SU-DHL-6 (cell line): ENCODE results near the gene CASP1.

Source experiments
- H2AFZ ChIP-seq: fragments of 200-600 bp; sonication (generic); 2 replicates; pipeline ENCODE4 v1.6.1; 2014; ENCODE audit warnings: low read depth, mild to moderate bottlenecking, moderate library complexity, mixed read lengths, antibody characterized with exemption, low read length; ENCODE audit not compliant: severe bottlenecking
- H3F3A ChIP-seq: fragments of 200-600 bp; shearing (Covaris generic); 2 replicates; pipeline ENCODE4 v1.6.0; 2016; ENCODE audit warnings: antibody characterized with exemption, mild to moderate bottlenecking; ENCODE audit not compliant: insufficient read depth
- H3K27ac ChIP-seq: fragments of 200-600 bp; sonication (generic); 2 replicates; pipeline ENCODE4 v1.5.1; 2016; ENCODE audit warnings: low read depth, mild to moderate bottlenecking, low read length, moderate library complexity, mixed read lengths
- H3K27me3 ChIP-seq: fragments of 200-600 bp; sonication (generic), shearing (Covaris generic); 2 replicates; pipeline ENCODE4 v1.6.0; 2014; ENCODE audit warnings: mild to moderate bottlenecking, low read length
- H3K36me3 ChIP-seq: fragments of 200-600 bp; sonication (generic); 2 replicates; pipeline ENCODE4 v1.6.1; 2014; ENCODE audit warnings: mild to moderate bottlenecking, low read length, mixed read lengths
- H3K4me2 ChIP-seq: fragments of 300-600, 200-600 bp; shearing (Covaris generic), sonication (generic); 2 replicates; pipeline ENCODE4 v1.6.0; 2014; ENCODE audit warnings: low read length, low read depth, mild to moderate bottlenecking; ENCODE audit not compliant: poor library complexity, severe bottlenecking
- H3K4me3 ChIP-seq: fragments of 200-600 bp; sonication (generic); 2 replicates; pipeline ENCODE4 v1.5.1; 2014; ENCODE audit warnings: antibody characterized with exemption, low read length, mild to moderate bottlenecking, mixed read lengths; ENCODE audit not compliant: insufficient read depth, poor library complexity, severe bottlenecking
- H3K79me2 ChIP-seq: fragments of 200-600 bp; sonication (generic); 2 replicates; pipeline ENCODE4 v1.6.1; 2014; ENCODE audit warnings: mild to moderate bottlenecking, low read length, moderate library complexity; ENCODE audit not compliant: insufficient read depth
- H3K9ac ChIP-seq: fragments of 200-600 bp; sonication (generic); 2 replicates; pipeline ENCODE4 v1.7.0; 2014; ENCODE audit warnings: mild to moderate bottlenecking, low read length
- H3K9me2 ChIP-seq: fragments of 200-600 bp; sonication (generic); replicated peaks from 2 replicates; pipeline ENCODE4 v1.6.1; 2014; ENCODE audit warnings: low read length; ENCODE audit not compliant: insufficient read depth
- H3K9me3 ChIP-seq: fragments of 200-600 bp; sonication (generic); 2 replicates; pipeline ENCODE4 v1.6.1; 2014; ENCODE audit warnings: low read length, mixed read lengths; ENCODE audit not compliant: insufficient read depth
- H4K20me1 ChIP-seq: fragments of 200-600 bp; sonication (generic); 2 replicates; pipeline ENCODE4 v1.6.1; 2014; ENCODE audit warnings: low read depth, mild to moderate bottlenecking, antibody characterized with exemption, low read length, moderate library complexity, mixed read lengths
- EZH2phosphoT487 ChIP-seq: fragments of 200-600 bp; sonication (generic), shearing (Covaris generic); conservative IDR thresholded peaks from 2 replicates; pipeline ENCODE4 v1.6.1; 2018; ENCODE audit warnings: mild to moderate bottlenecking, antibody characterized with exemption, low read length, moderate library complexity, mixed read lengths
- TF ChIP-seq, protein P1 (sequence below): fragments of 200-600 bp; sonication (generic); IDR thresholded peaks from one replicate; pipeline ENCODE4 v1.5.1; 2017; ENCODE audit warnings: antibody characterized with exemption, mild to moderate bottlenecking, low read length, moderate library complexity; ENCODE audit not compliant: insufficient read depth, poor library complexity, severe bottlenecking

The CASP1 gene

DNA sequence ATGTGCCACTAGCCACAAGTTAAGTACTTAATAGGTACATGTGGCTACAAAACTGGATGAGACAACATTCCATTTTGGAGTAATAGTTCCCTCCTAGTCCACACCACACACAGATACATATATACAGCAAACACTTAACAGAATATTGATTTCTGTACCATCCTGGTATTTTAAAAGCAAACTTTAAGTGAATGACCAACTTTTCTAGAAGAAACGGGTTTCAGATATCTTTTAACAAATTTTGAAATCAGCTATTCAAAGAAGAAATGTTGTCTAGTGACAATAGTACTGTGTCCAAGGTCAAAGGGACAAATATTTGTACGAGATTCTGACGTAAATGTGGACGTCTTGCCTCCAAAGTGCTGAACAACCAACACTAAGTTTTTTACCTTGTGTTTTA is 22.5 kb upstream of the CASP1 start:
- Histone ChIP-seq H3K79me2 (no peaks in the 10 kb centered on the region), H3K9ac (no peak overlapping the region), H3F3A (no peaks in the 10 kb centered on the region), H3K4me2 (no peak overlapping the region), H3K27me3 (no peaks in the 10 kb centered on the region), H3K9me3 (no peaks in the 10 kb centered on the region), H3K9me2 (no peaks in the 10 kb centered on the region), H2AFZ (no peak overlapping the region), H3K36me3 (no peaks in the 10 kb centered on the region), H3K27ac (no peak overlapping the region), H3K4me3 (no peak overlapping the region), H4K20me1 (no peaks in the 10 kb centered on the region)
- TF ChIP-seq, protein P1, sequence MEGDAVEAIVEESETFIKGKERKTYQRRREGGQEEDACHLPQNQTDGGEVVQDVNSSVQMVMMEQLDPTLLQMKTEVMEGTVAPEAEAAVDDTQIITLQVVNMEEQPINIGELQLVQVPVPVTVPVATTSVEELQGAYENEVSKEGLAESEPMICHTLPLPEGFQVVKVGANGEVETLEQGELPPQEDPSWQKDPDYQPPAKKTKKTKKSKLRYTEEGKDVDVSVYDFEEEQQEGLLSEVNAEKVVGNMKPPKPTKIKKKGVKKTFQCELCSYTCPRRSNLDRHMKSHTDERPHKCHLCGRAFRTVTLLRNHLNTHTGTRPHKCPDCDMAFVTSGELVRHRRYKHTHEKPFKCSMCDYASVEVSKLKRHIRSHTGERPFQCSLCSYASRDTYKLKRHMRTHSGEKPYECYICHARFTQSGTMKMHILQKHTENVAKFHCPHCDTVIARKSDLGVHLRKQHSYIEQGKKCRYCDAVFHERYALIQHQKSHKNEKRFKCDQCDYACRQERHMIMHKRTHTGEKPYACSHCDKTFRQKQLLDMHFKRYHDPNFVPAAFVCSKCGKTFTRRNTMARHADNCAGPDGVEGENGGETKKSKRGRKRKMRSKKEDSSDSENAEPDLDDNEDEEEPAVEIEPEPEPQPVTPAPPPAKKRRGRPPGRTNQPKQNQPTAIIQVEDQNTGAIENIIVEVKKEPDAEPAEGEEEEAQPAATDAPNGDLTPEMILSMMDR, result no peak
- TF ChIP-seq EZH2phosphoT487, result no peak

DNA sequence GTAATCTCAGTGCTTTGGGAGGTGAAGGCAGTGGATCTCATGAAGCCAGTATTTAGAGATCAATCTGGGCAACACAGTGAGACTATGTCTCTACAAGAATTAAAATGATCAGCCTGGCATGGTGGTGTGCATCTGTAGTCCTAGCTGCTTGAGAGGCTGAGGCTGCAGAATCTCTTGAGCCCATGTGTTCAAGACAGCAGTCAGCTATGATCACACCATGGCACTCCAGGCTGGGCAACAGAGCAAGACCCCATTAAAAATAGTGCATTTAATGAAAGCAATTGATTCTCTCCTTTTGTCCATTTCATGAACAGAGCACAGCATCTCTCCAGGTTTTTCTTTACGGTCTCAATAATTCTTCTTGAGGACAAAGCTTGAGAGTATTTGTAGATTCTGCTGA is 21.5 kb upstream of the CASP1 start:
- H3K27ac ChIP-seq, result no peak overlapping the region

DNA sequence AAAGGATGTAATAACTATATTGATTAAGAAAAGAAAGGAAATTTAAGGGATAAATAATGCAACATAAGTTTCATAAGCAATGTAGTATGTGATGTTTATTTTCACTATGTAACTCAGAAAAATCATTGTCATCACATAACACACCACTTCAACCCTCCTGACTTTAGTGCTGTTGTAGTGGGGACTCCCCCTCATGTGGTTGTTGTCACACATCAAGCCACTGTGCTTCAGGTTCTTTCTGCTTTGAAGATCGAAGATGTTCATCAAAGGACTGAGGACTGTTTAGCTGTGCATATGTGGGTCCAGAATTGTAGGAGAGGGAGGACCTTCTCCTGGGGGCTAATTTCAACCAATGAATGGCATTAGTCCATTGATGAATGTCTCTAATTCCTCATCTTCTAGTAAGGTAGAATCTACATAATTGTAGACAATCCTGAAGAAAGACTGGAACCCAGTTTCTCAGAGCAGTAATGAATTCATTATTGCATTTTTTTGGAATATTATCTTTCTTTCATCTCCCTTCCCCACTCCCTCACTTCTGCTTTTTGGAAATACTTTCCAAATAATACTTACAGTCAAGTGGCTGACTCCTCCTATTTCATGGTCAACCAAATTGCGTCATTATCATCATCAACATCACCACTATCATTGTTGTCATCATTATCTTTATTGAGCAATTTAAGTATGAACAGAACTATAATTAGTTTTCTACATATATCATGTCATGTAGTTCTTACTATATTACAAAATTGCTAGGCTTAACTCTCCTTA is 20.0 kb upstream of the CASP1 start:
- Histone ChIP-seq H3K9ac (no peak overlapping the region), H2AFZ (no peak overlapping the region), H3K36me3 (no peaks in the 10 kb centered on the region), H3K79me2 (no peaks in the 10 kb centered on the region), H3F3A (no peaks in the 10 kb centered on the region), H4K20me1 (no peaks in the 10 kb centered on the region), H3K27ac (no peak overlapping the region), H3K9me3 (no peaks in the 10 kb centered on the region), H3K4me2 (no peak overlapping the region), H3K4me3 (no peak overlapping the region), H3K9me2 (no peaks in the 10 kb centered on the region), H3K27me3 (no peaks in the 10 kb centered on the region)
- TF ChIP-seq, protein P1, result no peak
- no peak for TF ChIP-seq EZH2phosphoT487

More for the DNA sequence above, 21.5 kb upstream of the CASP1 start:
- H3F3A ChIP-seq, result no peaks in the 10 kb centered on the region
- no peak overlapping the region for H3K9ac ChIP-seq
- H3K36me3 ChIP-seq, result no peaks in the 10 kb centered on the region
- H4K20me1 ChIP-seq, result no peaks in the 10 kb centered on the region
- no peak overlapping the region for H2AFZ ChIP-seq
- H3K4me3 ChIP-seq, result no peak overlapping the region
- H3K9me2 ChIP-seq, result no peaks in the 10 kb centered on the region
- H3K79me2 ChIP-seq, result no peaks in the 10 kb centered on the region
- H3K4me2 ChIP-seq, result no peak overlapping the region
- TF ChIP-seq, protein P1, result no peak
- TF ChIP-seq EZH2phosphoT487, result no peak
- H3K9me3 ChIP-seq, result no peaks in the 10 kb centered on the region
- no peaks in the 10 kb centered on the region for H3K27me3 ChIP-seq
